GM06990 (cell line): Measurements from ENCODE around the gene CAGE1.

ENCODE experiments used
- DNase-seq: peaks from one replicate; pipeline ENCODE4 v3.0.0-alpha.2; 2011; ENCODE audit not compliant: insufficient read length; ENCODE audit errors: extremely low read depth
- H3K27me3 ChIP-seq: replicated peaks from 2 replicates; pipeline ENCODE4 v1.6.0; 2011; ENCODE audit warnings: low read length; ENCODE audit not compliant: control insufficient read depth, insufficient read depth
- H3K36me3 ChIP-seq: 2 replicates; pipeline ENCODE4 v1.5.1; 2011; ENCODE audit warnings: low read length; ENCODE audit not compliant: control insufficient read depth, insufficient read depth
- H3K4me3 ChIP-seq: replicated peaks from 2 replicates; pipeline ENCODE4 v1.5.1; 2011; ENCODE audit warnings: low read depth, mild to moderate bottlenecking, control low read depth, low read length
- CTCF ChIP-seq: IDR thresholded peaks from 2 replicates; pipeline ENCODE4 v1.5.1; 2011; ENCODE audit warnings: low read length, control low read depth, mild to moderate bottlenecking, inconsistent platforms; ENCODE audit not compliant: insufficient read depth, poor library complexity, severe bottlenecking

CAGE1 gene

DNA sequence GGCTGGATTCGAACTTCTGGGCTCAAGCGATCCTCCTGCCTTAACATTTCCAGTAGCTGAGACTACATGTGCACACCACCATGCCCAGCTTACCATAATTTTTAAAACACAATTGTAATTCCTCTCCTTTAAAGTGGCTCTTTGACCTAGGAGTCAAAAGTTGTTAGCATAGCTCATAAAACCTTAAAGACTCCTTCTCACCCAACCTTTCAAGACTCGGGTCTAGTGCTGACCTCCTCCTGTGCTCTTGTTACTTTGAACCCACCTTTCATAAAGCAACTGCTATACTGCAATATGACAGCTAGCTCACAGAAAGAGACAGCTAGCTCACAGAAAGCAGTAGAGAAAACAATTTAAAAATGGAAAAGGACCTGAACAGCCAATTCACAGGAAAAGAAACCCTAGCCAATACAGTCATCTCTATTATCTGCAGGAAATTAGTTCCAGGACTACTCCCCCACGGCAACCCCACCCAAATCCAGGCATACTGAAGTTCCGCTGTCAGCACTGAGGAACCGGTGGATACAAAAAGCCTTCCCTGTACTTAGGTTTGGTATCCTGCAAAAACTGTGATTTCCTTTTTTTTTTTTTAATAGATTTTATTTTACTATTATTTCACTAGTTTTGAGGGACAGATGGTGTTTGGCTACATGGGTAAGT, 96.8 kb downstream of the CAGE1 start:
- H3K4me3 ChIP-seq, result no peak overlapping the region
- no peak for DNase-seq
- no peak for TF ChIP-seq CTCF
- no peaks in the 10 kb centered on the region for H3K27me3 ChIP-seq
- peaks cover 10% of the 10 kb centered on the region for H3K36me3 ChIP-seq

DNA sequence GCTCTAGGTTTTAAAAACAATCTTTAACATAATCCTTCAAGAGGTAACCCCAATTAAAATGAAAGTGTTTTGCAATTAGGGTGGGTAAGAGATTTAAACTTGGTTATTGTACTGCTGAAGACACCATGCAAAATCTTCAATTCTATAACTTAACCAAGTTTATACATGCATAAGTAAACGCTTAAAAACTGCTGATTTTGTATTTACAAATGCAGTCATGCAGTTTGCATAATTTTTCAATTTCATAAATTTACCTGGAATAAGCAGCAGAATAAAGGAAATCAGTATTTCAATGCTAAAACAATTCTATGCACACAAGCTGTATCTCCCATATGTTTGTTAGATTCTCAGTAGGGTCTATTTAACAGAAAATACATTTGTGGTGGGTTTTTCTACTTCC, 99.5 kb downstream of the CAGE1 start:
- Histone ChIP-seq H3K36me3 (peaks cover 10% of the 10 kb centered on the region), H3K27me3 (no peaks in the 10 kb centered on the region), H3K4me3 (no peak overlapping the region)
- no peak for DNase-seq
- TF ChIP-seq CTCF, result no peak

DNA sequence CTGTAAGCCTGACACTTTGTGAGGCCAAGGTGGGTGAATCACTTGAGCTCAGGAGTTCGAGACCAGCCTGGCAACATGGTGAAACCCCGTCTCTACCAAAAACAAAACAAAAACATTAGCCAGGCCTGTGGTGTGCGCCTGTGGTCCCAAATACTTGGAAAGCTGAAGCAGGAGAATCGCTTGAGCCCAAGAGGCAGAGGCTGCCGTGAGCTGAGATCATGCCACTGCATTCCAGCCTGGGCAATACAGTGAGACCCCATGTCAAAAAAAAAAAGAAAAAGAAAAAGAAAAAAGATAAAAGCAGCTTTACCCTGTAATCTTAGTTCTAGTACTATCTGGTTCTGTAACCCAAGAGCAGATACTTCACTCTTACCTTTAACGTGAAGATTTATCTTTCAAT, 104.1 kb downstream of the CAGE1 start:
- no peak overlapping the region for H3K4me3 ChIP-seq
- H3K27me3 ChIP-seq, result no peaks in the 10 kb centered on the region
- H3K36me3 ChIP-seq, result peaks cover 6% of the 10 kb centered on the region
- DNase-seq, result no peak
- no peak for TF ChIP-seq CTCF

DNA sequence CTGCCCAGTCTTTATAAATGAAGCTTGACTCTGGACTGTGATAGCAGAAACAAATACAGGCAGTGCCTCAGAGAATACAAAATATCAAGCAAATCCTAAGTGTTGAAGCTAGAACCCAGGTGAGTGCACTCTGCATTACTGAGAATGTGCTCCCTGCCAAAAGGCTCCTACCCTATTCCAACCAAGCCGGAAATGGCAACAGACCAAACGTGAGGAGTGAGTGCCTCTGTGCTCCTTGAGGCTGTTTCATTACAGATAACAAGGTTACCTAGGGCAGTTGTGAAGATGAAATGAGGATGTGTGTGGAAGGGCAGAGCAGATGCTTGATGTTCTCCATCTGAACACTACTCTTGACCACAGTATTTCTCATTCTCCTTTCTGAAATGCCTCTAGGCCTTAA, 105.9 kb downstream of the CAGE1 start:
- DNase-seq, result no peak
- TF ChIP-seq CTCF, result no peak
- Histone ChIP-seq H3K27me3 (no peaks in the 10 kb centered on the region), H3K36me3 (peaks cover 3% of the 10 kb centered on the region), H3K4me3 (no peak overlapping the region)

DNA sequence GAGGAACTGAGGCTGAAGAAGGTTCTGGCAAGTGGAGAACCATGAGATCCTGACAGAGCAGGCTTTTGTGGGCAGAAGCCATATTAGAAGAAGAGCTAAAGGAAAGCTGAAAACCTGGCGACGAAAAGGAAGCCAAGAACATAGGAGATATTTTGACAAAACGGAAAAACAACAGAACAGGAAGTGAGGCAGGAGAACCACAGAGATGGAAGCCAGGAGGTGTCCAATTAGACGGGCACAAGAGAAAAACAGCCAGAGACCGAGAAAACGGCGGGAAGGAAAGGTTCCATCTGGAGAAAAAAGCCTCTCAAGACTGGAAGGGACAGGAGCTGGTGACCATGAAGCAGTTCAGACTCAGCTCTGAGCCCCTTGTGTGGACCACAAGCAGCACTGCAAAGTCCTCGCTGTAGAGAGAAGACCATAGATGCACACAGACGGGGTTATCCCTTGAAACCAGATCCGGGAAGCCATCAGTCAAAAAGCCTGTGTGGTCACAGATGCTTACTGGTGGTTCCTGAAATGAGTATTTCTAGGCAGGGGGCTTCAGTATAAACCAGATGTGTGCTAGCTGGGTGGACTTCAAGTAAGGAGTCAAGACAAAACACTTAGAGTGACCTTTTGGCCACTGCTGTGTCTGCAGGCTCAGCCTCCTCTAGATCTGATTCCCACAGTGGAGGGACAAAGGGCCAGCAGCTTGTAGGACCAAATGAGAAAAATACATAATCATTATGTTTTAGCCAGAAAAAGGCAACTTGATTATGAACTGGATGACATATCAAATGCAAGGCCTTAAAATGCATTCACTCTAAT, 107.2 kb downstream of the CAGE1 start:
- Histone ChIP-seq H3K4me3 (no peak overlapping the region), H3K36me3 (peaks cover 3% of the 10 kb centered on the region), H3K27me3 (no peaks in the 10 kb centered on the region)
- no peak for TF ChIP-seq CTCF
- no peak for DNase-seq
